HCT116 (cell line): ENCODE results near the gene RBFOX2.

Experiments used
- ELF1 ChIP-seq: IDR thresholded peaks from 2 replicates; pipeline ENCODE4 v1.6.1; 2012; ENCODE audit warnings: low read depth, borderline replicate concordance
- REST ChIP-seq: IDR thresholded peaks from 2 replicates; pipeline ENCODE4 v1.6.1; 2012; ENCODE audit warnings: low read depth
- SRF ChIP-seq: IDR thresholded peaks from 2 replicates; pipeline ENCODE4 v1.6.1; 2012; ENCODE audit warnings: low read depth
- TCF7L2 ChIP-seq: IDR thresholded peaks from 2 replicates; pipeline ENCODE4 v1.7.0; 2011; ENCODE audit warnings: borderline replicate concordance, inconsistent platforms; ENCODE audit not compliant: insufficient read depth, insufficient read length; ENCODE audit errors: extremely low read depth
- ZNF274 ChIP-seq: fragments of 200-500 bp; sonication (Bioruptor generic); IDR thresholded peaks from 2 replicates; pipeline ENCODE4 v1.6.1; 2014; ENCODE audit warnings: mild to moderate bottlenecking, low read depth, low read length, inconsistent platforms
- TF ChIP-seq, protein P1 (sequence below), 3 experiments: fragments of 200-600 bp in 1 of 3; sonication (generic) in 1 of 3; IDR thresholded peaks in 2 of 3; conservative IDR thresholded peaks in 1 of 3; 2 replicates each; pipeline ENCODE4 v1.5.1; 2012 to 2017; ENCODE audit warnings: low read depth in 2 of 3, low read length in 2 of 3, antibody characterized with exemption in 1 of 3, borderline replicate concordance in 1 of 3, control low read depth in 1 of 3, mild to moderate bottlenecking in 1 of 3, mixed read lengths in 1 of 3, mixed run types in 1 of 3, moderate library complexity in 1 of 3; ENCODE audit not compliant: insufficient read depth in 1 of 3

DNA sequence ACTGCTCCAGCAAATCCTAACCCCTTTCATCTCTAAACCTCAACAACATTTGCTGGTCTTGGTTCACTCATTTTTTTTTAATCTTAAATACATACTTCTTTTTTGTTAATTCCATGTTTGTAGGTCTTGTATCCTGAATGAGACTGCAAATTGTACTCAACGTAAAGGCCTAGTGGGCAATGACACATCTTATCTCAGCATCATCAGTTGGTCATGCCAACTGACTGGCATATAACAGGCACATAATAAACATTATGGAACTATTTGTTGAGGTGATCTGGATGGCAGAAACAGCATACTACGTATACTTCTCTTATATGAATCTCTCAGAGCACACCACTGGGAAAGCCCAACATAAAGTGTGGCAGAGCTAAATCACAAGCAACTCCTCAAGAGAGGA is 116.7 kb downstream of the RBFOX2 start:
- no peak for TF ChIP-seq REST
- TF ChIP-seq TCF7L2: no peak
- TF ChIP-seq ELF1: no peak
- TF ChIP-seq, protein P1, sequence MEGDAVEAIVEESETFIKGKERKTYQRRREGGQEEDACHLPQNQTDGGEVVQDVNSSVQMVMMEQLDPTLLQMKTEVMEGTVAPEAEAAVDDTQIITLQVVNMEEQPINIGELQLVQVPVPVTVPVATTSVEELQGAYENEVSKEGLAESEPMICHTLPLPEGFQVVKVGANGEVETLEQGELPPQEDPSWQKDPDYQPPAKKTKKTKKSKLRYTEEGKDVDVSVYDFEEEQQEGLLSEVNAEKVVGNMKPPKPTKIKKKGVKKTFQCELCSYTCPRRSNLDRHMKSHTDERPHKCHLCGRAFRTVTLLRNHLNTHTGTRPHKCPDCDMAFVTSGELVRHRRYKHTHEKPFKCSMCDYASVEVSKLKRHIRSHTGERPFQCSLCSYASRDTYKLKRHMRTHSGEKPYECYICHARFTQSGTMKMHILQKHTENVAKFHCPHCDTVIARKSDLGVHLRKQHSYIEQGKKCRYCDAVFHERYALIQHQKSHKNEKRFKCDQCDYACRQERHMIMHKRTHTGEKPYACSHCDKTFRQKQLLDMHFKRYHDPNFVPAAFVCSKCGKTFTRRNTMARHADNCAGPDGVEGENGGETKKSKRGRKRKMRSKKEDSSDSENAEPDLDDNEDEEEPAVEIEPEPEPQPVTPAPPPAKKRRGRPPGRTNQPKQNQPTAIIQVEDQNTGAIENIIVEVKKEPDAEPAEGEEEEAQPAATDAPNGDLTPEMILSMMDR (IDR thresholded peaks at IDR 0.05 in 2 of 3, conservative IDR thresholded peaks at IDR 0.05 in 1 of 3; ENCODE audit: borderline replicate concordance in 1 of 3, insufficient read depth in 1 of 3, low read depth in 2 of 3, low read length in 2 of 3): no peak
- no peak for TF ChIP-seq SRF
- no peak for TF ChIP-seq ZNF274
